ENCODE results near the gene TYW3.
A peak's percentile ranks its signal among the peaks of the same experiment; 100 is the strongest.

Gene TYW3, protein sequence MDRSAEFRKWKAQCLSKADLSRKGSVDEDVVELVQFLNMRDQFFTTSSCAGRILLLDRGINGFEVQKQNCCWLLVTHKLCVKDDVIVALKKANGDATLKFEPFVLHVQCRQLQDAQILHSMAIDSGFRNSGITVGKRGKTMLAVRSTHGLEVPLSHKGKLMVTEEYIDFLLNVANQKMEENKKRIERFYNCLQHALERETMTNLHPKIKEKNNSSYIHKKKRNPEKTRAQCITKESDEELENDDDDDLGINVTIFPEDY

DNA sequence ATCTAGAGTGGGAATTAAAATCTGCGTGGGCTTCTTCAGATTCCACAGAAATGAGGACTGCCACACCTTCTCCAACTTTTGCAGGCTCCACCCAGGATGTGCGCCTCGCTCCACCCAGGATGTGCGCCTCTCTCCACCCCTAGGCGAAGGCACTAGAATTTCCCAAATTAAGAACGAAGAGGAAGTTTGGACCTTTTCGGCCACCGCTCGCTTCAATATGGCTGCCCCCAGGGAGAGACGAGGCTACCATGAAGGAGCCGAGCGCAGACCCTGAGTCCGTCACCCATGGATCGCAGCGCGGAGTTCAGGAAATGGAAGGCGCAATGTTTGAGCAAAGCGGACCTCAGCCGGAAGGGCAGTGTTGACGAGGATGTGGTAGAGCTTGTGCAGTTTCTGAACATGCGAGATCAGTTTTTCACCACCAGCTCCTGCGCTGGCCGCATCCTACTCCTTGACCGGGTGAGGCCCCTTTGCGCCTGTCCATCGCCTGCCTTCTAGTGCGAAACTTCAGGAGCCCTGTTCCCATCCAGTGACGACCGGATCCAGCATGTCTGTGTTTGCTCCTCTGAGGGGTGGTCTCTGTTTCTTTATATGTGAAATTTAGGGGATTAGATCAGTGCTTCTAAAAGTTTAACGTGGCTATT lies at the start of gene TYW3, which contains the start of gene CRYZ:
Gene TYW3 (plus strand): TSS at position 193 of the 644 bp plus-strand sequence. CDS start 93 bp downstream, at position 286.
Gene CRYZ (minus strand): TSS at position 91 of the 644 bp plus-strand sequence. CDS start 8,229 bp downstream, outside the sequence.
- DNase-seq: peak; percentile 91

DNA sequence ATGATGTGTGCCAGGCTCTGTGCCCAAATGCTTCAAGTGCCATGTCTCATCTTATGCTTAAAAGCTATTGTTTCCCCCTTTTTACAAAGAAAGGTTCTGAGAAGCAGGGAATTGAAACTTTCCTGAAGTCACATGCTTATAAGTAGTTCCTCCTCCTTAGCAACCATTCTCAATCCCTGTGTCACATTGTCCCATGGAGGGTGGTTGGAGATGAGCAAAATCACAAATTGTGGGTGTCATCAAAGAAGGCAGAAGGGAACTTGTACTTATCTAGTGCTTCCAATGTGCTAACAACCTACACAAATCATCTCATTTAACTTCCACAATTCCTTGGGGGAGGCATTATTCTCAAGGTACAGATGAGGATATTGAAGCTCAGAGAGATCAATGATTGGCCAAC lies 49.3 kb upstream of the TYW3 start:
- no peak for DNase-seq

DNA sequence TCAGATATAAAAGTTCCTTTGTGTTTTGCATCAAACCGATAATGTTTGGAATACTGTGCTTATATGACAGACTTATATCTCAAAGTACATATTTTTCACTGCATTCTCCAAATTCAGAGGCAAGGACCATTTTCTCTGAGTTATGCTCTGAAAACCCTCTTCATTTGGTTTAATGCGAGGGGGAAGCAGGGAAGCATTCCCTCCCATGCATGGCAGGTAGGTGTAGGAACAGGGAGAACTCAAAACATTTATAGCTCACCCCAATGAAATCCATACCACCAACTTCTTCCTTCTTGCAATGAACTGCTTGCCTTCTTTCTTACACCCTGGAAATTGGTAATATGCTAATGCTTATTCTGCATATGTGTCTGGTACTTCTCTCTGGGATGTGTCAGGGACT lies 48.7 kb upstream of the TYW3 start:
- DNase-seq: no peak

DNA sequence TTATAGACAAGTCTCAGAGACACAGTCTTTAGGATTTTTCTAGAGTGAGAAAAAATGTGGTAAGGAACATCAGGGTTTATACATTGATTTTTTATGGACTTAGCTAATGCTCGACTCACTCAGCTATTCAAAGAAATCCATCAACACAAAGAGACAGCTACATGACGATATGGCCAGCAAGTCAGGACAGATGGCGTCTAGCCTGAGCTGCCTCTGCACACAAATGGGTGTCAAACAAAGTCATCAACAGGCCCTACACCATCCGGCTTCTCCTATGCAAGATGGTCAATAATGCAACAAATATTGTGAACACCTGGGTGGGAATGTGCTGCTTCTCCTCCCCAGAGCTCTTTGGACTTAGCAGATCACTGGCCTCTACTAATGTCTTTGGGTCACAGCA lies 46.0 kb upstream of the TYW3 start:
- DNase-seq: peak; percentile 63

DNA sequence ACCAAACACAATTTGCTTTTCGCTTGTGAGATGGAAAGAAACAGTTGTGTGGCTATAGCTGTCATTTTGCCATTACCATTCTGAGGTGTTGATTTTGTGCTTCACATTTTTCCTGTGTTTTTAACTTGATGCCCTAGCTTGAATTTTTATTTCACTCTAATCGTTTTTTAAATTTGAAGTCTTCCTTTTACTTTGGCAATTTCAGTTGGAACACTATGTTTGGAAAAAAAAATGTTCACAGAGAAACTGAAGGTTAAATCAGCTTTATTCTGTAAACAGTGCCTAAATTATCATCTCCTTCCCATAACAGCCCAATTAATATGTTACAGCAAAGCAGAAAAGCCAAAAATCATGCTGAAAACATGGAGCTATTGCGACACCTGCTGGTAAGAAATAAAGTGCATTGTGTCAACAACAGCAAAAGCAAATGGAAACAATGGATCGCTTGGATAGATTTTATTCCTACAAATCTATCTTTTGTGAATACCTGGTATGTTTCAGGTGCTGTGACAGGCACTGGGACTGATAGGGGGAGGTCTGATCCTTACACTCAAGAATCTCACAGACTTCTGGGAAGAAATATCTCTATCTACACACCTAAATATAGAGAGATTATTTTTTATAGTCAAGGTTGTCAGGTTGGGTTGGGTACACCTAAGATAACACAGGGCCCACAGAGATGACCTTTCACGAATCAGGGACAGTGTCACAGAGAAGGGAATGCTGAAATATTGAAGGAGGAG lies 43.2 kb upstream of the TYW3 start:
- peak; percentile 49 for DNase-seq

- no peak for DNase-seq
Measured at GRCh38 chr1:74690364-74690696, 42.6 kb upstream of the TYW3 start.

- no peak for DNase-seq
Measured at GRCh38 chr1:74690909-74691308, 42.0 kb upstream of the TYW3 start.

- DNase-seq: no peak
Measured at GRCh38 chr1:74693473-74693872, 39.5 kb upstream of the TYW3 start.

GRCh38 chr1:74697832-74698231 lies 35.1 kb upstream of the TYW3 start:
- no peak for DNase-seq

- DNase-seq: no peak
Measured at GRCh38 chr1:74699331-74699730, 33.6 kb upstream of the TYW3 start.

- DNase-seq: no peak
Measured at GRCh38 chr1:74703386-74704182, 29.4 kb upstream of the TYW3 start.

DNA sequence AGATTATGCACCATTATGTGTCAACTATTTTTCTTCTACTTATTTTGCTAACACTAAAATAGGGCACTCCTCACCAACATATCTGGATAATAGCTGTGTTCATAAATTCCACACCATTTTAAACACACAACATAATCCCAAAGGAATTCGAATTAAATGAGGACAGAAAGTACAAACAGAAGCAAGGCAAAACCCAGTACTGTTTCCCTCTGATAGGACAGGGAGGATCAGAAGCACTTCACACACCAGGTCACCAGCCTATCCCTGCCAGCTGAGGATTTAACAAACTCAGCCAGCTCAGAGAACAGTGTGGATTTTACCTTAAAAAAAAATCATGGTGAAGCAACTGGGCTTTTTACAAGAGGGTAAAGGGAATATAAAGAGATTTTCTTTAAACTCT lies 20.1 kb upstream of the TYW3 start:
- DNase-seq: no peak

DNA sequence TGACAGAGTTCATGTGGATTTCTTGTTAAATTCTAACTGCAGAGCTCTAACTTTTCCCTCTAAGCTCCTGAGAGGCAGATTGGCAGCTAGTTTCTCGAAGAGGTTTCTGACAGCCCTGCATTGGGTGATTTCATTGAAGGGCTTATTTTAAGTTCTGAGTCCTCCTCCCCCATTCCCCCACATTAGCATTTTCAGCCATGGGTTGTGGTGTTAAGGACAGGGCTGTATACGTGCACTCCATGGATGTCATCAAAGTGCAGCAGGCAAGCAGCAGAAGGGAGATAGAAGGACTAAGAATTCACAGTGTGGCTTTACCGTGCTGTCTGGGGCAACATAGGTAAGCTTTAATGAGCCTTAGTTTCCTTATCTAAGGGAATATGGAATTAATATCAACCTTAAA lies 19.1 kb upstream of the TYW3 start:
- no peak for DNase-seq

DNA sequence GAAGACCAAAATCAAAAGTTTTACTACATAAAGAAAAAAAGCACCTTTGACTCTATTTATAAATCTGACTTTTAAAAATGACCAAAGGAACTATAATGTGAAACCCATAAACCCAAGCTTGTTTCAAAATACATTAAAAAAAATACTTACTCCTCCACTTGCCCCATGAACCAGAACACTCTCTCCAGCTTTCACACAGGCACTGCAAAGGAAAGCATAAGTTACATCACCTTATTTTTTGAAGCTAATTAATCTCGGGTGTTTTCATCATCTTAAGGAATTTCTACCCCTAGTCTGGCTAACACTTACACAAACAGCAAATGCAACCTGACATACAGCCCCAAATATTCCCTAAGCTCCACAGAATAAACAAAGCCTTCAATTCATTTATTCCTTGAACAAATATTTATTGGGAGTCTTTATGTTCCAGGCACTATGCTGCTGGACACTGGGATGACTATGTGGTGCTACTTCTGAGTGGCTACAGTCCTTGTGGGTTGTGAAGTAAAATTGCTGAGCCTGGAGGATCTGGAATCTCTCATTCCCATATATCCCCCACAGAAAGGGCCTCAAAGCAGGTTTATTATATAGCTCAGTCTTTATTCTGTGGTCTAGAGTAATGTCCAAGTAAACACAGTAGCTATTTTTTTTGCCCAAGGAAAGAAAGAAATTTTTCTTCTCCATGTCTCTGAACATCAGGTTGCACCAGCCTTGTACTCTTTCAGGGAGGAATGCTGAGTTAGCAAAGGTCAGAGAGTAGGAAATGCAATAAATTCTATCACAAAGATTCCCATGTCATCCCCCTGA lies 18.3 kb upstream of the TYW3 start:
- DNase-seq: no peak

DNA sequence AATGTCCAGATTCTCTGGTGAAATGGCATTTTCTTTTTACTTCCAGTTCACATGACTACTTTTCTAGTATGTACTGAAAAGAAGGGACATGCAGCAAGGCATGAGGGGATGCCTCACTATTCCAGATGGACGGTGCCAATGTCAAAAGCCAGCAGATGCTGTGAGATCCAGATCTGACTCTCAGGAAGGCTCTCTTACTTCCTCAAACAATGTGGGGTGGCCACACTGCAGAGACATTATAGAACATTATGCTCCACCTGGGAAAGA lies 17.8 kb upstream of the TYW3 start:
- DNase-seq: no peak

- no peak for DNase-seq
Measured at GRCh38 chr1:74715806-74716205, 17.1 kb upstream of the TYW3 start.

GRCh38 chr1:74716822-74717221 lies 16.1 kb upstream of the TYW3 start:
- DNase-seq: no peak

DNA sequence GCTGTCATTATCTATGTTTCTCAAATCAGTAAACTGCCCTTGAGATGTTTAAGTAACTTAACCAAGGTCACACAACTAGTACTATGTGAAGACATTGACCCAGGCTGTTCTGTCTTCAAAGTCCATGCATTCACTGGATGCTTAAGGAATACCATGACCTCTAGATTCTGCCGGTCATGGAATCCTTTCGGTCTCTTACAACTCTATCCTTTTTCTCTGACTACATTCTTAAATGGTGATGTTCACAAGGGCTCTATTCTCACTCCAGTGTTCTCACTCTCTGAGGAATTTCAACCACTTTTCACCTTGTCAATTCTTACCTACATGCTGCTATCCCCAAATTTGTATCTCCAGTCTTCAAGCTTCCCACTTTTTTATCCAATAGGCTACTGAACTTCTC lies 15.3 kb upstream of the TYW3 start:
- DNase-seq: no peak

- DNase-seq: no peak
Measured at GRCh38 chr1:74726063-74726462, 6.9 kb upstream of the TYW3 start.

GRCh38 chr1:74728736-74729135 lies 4.2 kb upstream of the TYW3 start:
- no peak for DNase-seq

DNA sequence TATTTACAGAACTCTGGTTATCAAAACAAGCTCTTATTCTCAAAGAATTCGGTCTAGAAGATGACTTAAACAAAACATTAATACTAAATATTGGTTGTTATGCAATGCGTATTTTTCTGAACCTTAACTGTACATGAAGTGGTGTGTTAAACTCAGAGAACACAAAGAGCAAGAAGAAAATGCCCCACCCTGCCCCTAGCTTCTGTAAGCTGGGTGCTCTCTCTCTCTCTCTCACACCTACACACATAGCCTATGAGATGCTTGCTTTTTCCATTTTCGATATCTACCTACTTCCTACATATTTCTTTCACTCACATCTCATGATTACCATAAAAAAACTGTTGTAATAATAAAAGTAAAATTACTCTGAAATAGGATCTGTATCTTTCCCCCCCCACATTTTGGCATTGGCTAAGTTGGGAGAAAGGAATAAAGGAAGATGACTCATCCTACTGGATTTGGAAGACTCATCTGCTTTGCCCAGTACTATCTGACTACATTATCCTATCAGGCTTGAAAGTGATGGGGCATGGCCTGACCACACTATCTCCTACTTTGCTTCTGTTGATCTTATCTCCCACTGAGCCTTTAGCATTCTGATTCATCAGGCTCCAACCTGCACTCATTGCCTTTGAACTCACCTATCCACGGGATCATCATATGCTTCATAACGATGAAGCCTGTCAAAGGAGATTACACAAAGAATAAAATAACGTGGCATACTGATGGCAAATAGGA lies 3.0 kb upstream of the TYW3 start:
- DNase-seq: peak; percentile 51

All from NCI-H446 treated with DMSO at 0.1 percent for 48 hours (cell line).